Lower leg skin (tissue), 4 donors: ENCODE data around the gene JARID2. TPM values are rescaled to one million over a fixed set of nuclear protein-coding genes. Genes with fewer than 3 reads are reported as not detected.

Source experiments
- DNase-seq, 2 donors: peaks; one replicate each; pipeline ENCODE4 v3.0.0-alpha.2; 2019; ENCODE audit warnings: low spot score in 2 of 2
- H3K4me3 ChIP-seq: fragments of 200-600 bp; sonication (generic); 2 replicates; pipeline ENCODE4 v1.5.1; 2017; ENCODE audit warnings: mild to moderate bottlenecking, low read depth; ENCODE audit not compliant: poor library complexity, severe bottlenecking
- CTCF ChIP-seq, 3 donors: fragments of 450-650 bp; IDR thresholded peaks; one replicate each; pipeline ENCODE4 v1.5.1; 2016; ENCODE audit warnings: antibody characterized with exemption in 3 of 3, mild to moderate bottlenecking in 3 of 3, moderate library complexity in 2 of 3
- POLR2A ChIP-seq, 2 donors: fragments of 450-650 bp; IDR thresholded peaks; one replicate each; pipeline ENCODE4 v1.6.1; 2016 to 2017; ENCODE audit warnings: antibody characterized with exemption in 2 of 2, mild to moderate bottlenecking in 1 of 2, moderate library complexity in 1 of 2
- WGBS, 2 donors: methylation state at CpG; one replicate each; pipeline ENCODE4 v1.1.5; 2018; 5-methylcytosine and 5-hydroxymethylcytosine counted together
- intact Hi-C: fragments of 100-400 bp; cut with DNase I; formaldehyde crosslinking; loops from one replicate; pipeline ENCODE4 v1.15.0; 2023; ENCODE audit warnings: low total_unique reads
- total RNA-seq, 4 donors: library from RNA; depleted of rRNA; stranded (reverse); fragments of >200 nt; gene quantifications; one replicate each; pipeline ENCODE4 v1.1.0, GENCODE V29; 2016

Gene JARID2
- total RNA-seq, 4 donors from 2014 or later = 17.9 to 24.2 (median 21.6) TPM

- TF ChIP-seq CTCF (IDR thresholded peaks at IDR 0.05) = no peak
- no peak for TF ChIP-seq POLR2A (IDR thresholded peaks at IDR 0.05)
- DNase-seq = no peak
- H3K4me3 ChIP-seq = no peak overlapping the region
- WGBS, 2 donors = 89% methylated on average over 7 of the region's 7 CpGs
- intact Hi-C loops = no loop called here
Observed at GRCh38 chr6:15232836-15233510, 12.9 kb upstream of the JARID2 start.

- no peak overlapping the region for H3K4me3 ChIP-seq
- WGBS, 2 donors = 98% methylated on average over 2 of the region's 2 CpGs
- no peak for TF ChIP-seq POLR2A (IDR thresholded peaks at IDR 0.05)
- no peak for TF ChIP-seq CTCF (IDR thresholded peaks at IDR 0.05)
- DNase-seq = no peak
- intact Hi-C loops = no loop called here
Observed at GRCh38 chr6:15234068-15234758, 11.7 kb upstream of the JARID2 start.

- intact Hi-C loops = no loop called here
- 23 to 32% methylated on average over 5 of the region's 5 CpGs for WGBS, 2 donors
- no peak for DNase-seq
- H3K4me3 ChIP-seq = no peak overlapping the region
- TF ChIP-seq POLR2A (IDR thresholded peaks at IDR 0.05) = no peak
- TF ChIP-seq CTCF (IDR thresholded peaks at IDR 0.05) = no peak
Observed at GRCh38 chr6:15239616-15240364, 6.1 kb upstream of the JARID2 start.

- TF ChIP-seq POLR2A (IDR thresholded peaks at IDR 0.05) (no peak), CTCF (IDR thresholded peaks at IDR 0.05) (no peak)
- WGBS, 2 donors = 77 to 84% methylated on average over 2 of the region's 2 CpGs
- no peak overlapping the region for H3K4me3 ChIP-seq
- intact Hi-C loops = no loop called here
- DNase-seq = no peak
Observed at GRCh38 chr6:15242503-15242902, 3.4 kb upstream of the JARID2 start.

GRCh38 chr6:15242937-15243614 lies 2.8 kb upstream of the JARID2 start:
- no peak for TF ChIP-seq CTCF (IDR thresholded peaks at IDR 0.05)
- TF ChIP-seq POLR2A (IDR thresholded peaks at IDR 0.05) = no peak
- no peak overlapping the region for H3K4me3 ChIP-seq
- intact Hi-C loops = no loop called here
- no peak for DNase-seq
- 92 to 100% methylated on average over 1 of the region's 1 CpG for WGBS, 2 donors
